GM21619 (cell line): ENCODE data around the gene ETNK1.
"Not testable (repeated sequence)": the region's sequence is repeated elsewhere in the genome, so short reads cannot be mapped to it uniquely, and the experiment has no call there.

Experiments used
- ATAC-seq: cut with Tn5 transposase; IDR thresholded peaks from one replicate; pipeline ENCODE4 v1.9.1; 2021; ENCODE audit not compliant: unreplicated experiment

ETNK1 gene

GRCh38 chr12:22684140-22685118 is 59.5 kb downstream of the ETNK1 start:
- ATAC-seq = peak; percentile 46

DNA sequence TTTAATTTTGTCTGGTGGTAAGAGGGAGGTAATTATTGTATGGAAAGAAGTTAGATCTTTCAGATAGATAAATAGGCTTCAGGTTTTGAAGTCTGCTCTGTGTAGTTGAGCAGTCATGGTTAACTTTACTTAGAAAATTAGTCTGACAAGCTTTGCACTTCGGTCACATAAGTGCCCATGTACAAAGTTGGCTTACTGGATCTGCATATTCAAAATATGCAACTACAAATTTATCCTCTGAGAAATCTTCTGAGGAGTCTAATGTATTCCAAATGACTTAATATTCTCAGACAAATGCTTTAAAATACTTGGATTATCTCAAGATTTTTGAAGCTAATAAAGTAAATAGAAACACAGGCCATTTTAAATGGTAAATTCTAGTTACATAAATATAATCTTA is 61.2 kb downstream of the ETNK1 start:
- no peak for ATAC-seq

- ATAC-seq = peak; percentile 69
Observed at GRCh38 chr12:22687361-22688076, 62.5 kb downstream of the ETNK1 start.

- no peak for ATAC-seq
Observed at GRCh38 chr12:22689876-22690275, 64.9 kb downstream of the ETNK1 start.

DNA sequence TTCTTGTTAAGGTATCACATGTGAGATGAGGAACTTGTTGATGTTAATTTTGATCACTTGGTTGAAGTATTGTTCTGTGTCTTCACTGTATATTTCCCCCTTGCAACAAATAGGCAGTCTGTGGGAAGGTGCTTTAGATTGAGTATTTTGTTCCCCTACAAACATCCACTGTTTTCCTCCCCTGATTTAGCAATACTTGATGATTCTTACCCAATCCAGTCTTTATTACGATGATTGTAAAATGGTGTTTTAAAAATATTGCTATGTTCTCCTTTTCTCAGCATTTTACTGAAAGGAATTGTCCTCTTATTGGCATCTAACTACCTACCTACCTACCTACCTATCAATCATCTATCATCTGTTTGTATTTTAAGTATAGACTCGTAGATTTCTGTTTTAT is 66.3 kb downstream of the ETNK1 start:
- ATAC-seq = no peak

DNA sequence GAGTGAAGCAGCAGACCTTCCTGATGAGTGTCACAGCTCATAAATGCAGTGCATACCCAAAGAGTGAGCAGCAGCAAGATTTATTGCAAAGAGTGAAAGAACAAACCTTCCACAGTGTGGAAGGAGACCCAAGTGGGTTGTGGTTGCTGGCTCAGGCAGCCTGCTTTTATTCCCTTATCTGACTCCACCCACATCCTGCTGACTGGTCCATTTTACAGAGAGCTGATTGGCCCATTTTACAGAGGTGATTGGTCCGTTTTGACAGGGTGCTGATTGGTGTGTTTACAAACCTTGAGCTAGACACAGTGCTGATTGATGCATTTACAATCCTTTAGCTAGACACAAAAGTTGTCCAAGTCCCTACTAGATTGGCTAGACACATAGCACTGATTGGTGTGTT is 67.5 kb downstream of the ETNK1 start:
- not testable (repeated sequence) for ATAC-seq

GRCh38 chr12:22692964-22693555 is 68.1 kb downstream of the ETNK1 start:
- no peak for ATAC-seq

DNA sequence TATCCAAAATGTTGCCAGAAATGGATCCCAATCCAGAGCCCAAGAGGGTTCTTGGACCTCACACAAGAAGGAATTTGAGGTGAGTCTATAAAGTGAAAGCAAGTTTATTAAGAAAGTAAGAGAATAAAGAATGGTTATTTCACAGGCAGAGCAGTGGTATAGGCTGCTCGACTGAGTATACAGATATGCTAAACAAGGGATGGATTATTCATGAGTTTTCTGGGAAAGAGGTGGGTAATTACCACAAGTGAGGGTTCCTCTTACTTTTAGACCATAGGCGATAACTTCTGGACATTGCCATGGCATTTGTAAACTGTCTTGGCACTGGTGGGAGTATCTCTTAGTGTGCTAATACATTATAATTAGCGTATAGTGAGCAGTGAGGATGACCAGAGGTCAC is 73.6 kb downstream of the ETNK1 start:
- no peak for ATAC-seq

- ATAC-seq = not testable (repeated sequence)
Observed at GRCh38 chr12:22699705-22700104, 74.7 kb downstream of the ETNK1 start.

DNA sequence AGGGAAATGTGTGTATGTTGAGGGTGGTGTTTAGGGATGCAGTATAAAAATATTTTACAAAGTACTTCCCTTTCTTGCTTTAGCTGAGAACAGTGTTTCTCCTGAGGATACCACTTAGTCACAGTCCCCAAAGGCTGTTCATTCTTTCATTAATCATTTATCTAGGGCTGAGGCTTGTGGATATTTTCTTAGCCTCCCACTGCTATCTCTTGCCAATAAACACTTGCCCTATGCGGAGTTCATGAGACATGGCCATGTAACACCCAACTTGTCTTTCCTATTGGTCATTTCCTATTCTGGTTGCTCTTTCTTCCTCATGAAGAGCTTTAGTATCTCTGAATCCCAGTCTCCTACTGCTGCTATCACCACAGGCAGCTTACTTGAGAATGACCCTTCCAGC is 75.1 kb downstream of the ETNK1 start:
- no peak for ATAC-seq

DNA sequence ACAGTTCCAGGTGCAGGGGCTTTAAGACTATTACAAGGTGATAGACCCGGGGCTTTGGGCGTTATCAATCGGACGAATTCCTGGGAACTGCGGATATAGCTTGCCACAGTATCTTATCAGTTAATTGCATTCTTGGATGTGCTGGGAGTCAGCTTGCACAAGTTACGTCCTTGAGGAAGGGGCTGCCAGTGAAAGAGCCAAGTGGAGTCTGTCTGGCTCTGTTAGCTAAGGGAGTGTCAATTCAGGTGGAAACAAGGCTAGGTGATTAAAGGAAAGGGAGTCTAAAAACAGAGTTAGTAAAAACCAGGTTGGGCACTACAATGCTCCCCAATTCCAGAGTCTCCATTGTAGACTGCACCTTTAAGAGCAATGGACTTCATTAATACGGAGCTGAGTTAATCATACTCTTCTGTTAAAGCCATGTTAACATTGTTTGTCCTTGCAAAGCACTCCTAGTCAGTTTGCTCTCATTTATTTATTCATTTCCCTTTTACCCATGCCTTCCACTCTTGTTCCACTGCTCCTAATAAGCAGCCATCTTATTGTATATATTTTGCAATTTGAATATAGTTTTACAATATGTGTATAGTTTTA is 76.3 kb downstream of the ETNK1 start:
- not testable (repeated sequence) for ATAC-seq

GRCh38 chr12:22702690-22703089 is 77.7 kb downstream of the ETNK1 start:
- ATAC-seq = no peak

DNA sequence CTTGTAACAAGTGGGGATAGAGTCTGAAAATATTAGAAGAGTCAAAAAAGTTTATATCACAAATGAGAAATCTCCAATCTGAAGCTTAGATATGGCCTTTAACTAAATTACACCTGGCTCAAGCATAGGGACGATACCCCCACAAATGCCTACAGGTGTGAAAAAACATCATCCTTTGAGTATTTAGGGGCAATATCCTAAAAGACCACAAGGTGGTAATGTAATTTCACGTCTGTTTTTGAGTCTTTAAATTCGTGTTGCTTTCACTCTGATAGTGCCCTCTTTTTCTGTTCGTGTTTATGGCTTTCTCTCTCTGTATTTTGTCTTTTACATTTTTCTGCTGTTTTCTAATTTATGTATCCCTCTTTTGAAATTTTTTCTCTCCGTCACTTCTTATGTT is 84.3 kb downstream of the ETNK1 start:
- ATAC-seq = no peak

DNA sequence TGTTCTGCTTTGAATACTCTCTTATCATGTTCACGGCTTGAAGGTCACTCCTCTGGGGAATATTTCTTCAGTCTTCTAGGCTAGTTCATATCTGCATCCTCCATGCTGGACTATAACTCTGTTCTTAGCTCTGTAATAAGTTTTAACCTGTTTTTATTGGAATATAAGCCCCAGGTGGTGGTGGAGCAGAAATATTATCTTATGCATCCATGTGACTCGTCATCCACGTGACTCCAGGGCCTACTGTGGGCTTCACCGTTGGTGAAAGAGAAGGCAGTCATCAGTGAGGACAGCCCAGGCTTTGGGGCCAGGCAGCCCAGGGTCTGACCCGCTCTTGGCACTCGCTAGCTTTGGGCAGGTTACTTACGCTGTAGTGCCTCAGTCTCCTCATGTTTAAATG is 87.1 kb downstream of the ETNK1 start:
- no peak for ATAC-seq

DNA sequence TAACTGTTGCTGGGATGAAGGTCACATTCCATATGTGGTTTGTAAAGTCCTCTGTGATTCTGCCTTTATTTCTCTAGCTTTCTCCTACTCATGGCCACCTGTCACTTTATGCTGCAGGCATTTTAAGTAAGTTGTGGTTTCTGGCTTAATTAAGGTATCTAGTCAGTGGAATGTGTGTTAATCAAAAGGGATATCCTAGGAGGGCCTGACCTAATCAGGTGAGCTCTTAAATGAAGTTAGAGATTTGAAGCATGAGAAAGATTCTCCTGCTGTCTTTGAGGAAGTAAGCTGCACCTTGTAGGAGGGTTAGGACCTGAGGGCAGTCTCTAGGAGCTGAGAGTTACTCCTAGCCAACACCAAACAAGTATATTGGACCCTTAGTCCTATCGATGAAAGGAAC is 90.3 kb downstream of the ETNK1 start:
- no peak for ATAC-seq

GRCh38 chr12:22719745-22720144 is 94.8 kb downstream of the ETNK1 start:
- ATAC-seq = no peak

DNA sequence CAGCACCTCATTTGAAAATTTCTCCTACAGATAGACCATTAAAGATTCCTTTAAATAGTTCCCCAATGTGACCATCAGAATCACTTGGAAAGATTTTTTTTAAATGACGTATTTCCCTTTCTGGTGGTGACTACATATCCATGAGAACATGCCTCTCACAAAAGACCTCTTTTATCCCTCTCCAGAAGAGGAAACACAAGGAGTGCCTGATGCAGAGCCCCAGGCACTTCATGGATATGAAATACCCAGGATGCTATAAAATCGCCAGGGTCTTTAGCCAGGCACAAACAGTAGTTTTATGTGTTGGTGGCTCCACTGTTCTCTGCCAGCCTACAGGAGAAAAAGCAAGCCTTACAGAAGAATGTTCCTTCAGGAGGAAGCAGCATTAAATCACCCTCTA is 97.1 kb downstream of the ETNK1 start:
- no peak for ATAC-seq

DNA sequence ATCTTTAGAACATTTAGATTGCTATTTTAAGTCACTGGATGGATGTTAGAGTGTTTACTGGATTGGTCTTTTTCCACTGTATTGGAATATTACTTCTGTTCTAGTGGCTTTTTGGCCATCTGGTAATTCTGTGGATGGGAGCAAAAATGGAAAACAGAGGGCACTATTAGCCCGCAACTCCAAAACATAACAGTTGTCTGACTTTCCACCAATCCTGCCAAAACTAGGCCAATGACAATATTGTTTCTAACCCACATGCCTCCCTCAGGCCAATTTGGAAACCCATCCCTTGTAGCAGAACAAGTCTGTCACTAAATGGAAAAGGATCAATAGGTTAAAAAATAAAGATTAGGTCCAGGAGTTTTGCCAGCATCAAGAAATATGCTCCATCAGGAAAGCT is 97.8 kb downstream of the ETNK1 start:
- no peak for ATAC-seq

GRCh38 chr12:22728987-22729386 is 104.0 kb downstream of the ETNK1 start:
- no peak for ATAC-seq

DNA sequence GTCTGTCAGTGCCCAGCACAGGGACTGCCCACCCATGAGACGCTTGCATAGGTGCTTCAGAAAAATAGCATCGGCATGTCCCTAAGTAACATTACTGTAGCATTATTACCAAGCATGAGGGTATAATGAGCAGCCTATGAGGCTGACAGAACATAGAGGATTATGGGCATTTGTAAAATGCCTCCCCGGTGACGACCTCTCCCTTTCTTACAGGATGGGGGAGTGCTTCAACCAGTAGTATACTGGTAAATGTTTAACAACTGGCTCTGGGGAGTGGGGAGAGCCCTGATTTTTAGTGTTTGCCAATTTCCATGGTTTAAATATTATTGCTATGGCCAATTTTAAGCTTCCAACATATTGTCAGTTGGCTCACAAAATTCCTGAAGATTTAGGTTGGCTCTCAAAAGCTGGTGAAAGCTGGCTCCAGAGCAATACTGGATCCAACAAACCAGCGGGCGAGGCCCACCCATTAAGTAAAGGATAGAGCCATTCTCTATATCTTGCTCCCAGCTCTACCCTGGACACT is 104.5 kb downstream of the ETNK1 start:
- ATAC-seq = no peak

GRCh38 chr12:22729957-22730443 is 105.0 kb downstream of the ETNK1 start:
- no peak for ATAC-seq
